ENCODE data around the gene RASAL2. TPM values are rescaled to one million over a fixed set of nuclear protein-coding genes. Genes with fewer than 3 reads are reported as not detected.

The RASAL2 gene
- total and polyA plus RNA-seq, 2 of the 13 experiments (the other 11 are each of a cell fraction or from before 2014, with no cell fraction given), result 5.4 to 5.9 TPM

DNA sequence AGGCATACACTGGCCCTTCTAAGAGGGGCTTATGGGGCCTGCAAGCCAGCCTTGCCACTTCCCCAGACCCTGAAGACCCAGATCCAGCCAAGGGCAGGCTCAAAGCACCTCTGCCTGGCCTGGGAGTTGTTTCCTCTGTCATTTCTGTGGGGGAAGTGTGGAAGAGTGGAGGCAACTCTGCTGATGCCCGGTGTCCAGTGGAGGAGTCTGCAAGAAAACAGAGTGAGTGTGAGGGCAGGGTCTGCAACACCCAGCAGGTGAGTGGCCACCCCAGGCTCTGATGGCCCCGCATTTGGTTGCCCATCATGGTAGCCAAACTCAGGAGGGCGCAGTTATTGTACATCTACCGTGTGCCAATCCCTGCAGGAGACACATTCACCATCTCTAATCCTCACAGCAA is 394.5 kb downstream of the RASAL2 start (continued):
- TF ChIP-seq, protein P1, sequence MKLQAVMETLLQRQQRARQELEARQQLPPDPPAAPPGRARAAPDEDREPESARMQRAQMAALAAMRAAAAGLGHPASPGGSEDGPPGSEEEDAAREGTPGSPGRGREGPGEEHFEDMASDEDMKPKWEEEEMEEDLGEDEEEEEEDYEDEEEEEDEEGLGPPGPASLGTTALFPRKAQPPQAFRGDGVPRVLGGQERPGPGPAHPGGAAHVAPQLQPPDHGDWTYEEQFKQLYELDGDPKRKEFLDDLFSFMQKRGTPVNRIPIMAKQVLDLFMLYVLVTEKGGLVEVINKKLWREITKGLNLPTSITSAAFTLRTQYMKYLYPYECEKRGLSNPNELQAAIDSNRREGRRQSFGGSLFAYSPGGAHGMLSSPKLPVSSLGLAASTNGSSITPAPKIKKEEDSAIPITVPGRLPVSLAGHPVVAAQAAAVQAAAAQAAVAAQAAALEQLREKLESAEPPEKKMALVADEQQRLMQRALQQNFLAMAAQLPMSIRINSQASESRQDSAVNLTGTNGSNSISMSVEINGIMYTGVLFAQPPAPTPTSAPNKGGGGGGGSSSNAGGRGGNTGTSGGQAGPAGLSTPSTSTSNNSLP (IDR thresholded peaks at IDR 0.05; ENCODE audit: low read depth, low read length), result no peak
- TF ChIP-seq NFYB (CRISPR knock-in tag; IDR thresholded peaks at IDR 0.05), result no peak

DNA sequence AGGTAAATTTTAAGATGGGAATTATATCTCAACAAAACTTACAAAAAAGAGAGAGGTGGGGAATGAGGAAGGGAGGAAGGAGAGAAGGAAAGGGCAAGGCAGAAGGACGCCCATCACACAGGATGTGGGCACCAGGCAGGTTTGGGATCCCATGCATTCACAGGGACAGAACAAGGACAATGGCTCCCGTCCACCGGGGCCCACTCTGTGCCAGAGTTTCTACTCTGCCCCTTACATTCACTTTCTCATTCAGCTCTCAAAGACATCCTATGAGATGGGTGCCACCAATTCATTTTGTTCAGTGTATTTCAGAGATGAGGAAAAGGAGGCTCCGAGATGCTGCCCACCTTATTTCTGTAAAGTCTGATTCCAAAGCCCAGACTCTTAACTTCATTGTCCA is 395.5 kb downstream of the RASAL2 start:
- H3K4me1 ChIP-seq (ENCODE audit: insufficient read depth, low read length), result peaks cover 13% of the 10 kb centered on the region

More for the DNA sequence above, 395.5 kb downstream of the RASAL2 start:
- DNase-seq (ENCODE audit: low spot score) (no peak), FAIRE-seq (no peak), ATAC-seq (no peak)
- Histone ChIP-seq H3K27me3 (ENCODE audit: control insufficient read depth in 1 of 2, insufficient read depth in 2 of 2, low read length in 2 of 2) (peaks cover 6 to 29% of the 10 kb centered on the region in 2 experiments; a peak in 4 of 5 replicates), H3K4me3 (replicated peaks in 1 of 3; ENCODE audit: insufficient read depth in 1 of 3, low read depth in 2 of 3, low read length in 3 of 3) (no peak overlapping the region), H4K20me1 (ENCODE audit: insufficient read depth, low read length) (no peaks in the 10 kb centered on the region), H3K9ac (ENCODE audit: insufficient read depth, low read depth, low read length) (no peak overlapping the region), H3K4me2 (ENCODE audit: low read depth, low read length) (no peak overlapping the region), H3K9me3 (ENCODE audit: low read length) (no peaks in the 10 kb centered on the region), H3K79me2 (ENCODE audit: insufficient read depth, low read length) (no peaks in the 10 kb centered on the region), H2AFZ (ENCODE audit: low read length) (no peak overlapping the region), H3K36me3 (replicated peaks in 1 of 2; ENCODE audit: control insufficient read depth in 1 of 2, insufficient read depth in 2 of 2, low read length in 2 of 2) (no peaks in the 10 kb centered on the region), H3K27ac (ENCODE audit: extremely low read length, insufficient read depth, low read length) (no peak overlapping the region)
- no TSS peak for BruUV-seq (replicated peaks)
- intact Hi-C loops (cut with micrococcal nuclease; ENCODE audit: unreplicated experiment) (no loop called here), in situ Hi-C loops (cut with HindIII; ENCODE audit: extremely low pct_ligation_motif_present, low pct_unique_long_range_greater_than_20kb) (no loop called here)
- 35% methylated on average over 4 of the region's 4 CpGs for WGBS (ENCODE audit: low lambda C conversion rate)
- TF ChIP-seq, protein P2, sequence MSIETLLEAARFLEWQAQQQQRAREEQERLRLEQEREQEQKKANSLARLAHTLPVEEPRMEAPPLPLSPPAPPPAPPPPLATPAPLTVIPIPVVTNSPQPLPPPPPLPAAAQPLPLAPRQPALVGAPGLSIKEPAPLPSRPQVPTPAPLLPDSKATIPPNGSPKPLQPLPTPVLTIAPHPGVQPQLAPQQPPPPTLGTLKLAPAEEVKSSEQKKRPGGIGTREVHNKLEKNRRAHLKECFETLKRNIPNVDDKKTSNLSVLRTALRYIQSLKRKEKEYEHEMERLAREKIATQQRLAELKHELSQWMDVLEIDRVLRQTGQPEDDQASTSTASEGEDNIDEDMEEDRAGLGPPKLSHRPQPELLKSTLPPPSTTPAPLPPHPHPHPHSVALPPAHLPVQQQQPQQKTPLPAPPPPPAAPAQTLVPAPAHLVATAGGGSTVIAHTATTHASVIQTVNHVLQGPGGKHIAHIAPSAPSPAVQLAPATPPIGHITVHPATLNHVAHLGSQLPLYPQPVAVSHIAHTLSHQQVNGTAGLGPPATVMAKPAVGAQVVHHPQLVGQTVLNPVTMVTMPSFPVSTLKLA (IDR thresholded peaks at IDR 0.05), result no peak
- TF ChIP-seq, protein P3, sequence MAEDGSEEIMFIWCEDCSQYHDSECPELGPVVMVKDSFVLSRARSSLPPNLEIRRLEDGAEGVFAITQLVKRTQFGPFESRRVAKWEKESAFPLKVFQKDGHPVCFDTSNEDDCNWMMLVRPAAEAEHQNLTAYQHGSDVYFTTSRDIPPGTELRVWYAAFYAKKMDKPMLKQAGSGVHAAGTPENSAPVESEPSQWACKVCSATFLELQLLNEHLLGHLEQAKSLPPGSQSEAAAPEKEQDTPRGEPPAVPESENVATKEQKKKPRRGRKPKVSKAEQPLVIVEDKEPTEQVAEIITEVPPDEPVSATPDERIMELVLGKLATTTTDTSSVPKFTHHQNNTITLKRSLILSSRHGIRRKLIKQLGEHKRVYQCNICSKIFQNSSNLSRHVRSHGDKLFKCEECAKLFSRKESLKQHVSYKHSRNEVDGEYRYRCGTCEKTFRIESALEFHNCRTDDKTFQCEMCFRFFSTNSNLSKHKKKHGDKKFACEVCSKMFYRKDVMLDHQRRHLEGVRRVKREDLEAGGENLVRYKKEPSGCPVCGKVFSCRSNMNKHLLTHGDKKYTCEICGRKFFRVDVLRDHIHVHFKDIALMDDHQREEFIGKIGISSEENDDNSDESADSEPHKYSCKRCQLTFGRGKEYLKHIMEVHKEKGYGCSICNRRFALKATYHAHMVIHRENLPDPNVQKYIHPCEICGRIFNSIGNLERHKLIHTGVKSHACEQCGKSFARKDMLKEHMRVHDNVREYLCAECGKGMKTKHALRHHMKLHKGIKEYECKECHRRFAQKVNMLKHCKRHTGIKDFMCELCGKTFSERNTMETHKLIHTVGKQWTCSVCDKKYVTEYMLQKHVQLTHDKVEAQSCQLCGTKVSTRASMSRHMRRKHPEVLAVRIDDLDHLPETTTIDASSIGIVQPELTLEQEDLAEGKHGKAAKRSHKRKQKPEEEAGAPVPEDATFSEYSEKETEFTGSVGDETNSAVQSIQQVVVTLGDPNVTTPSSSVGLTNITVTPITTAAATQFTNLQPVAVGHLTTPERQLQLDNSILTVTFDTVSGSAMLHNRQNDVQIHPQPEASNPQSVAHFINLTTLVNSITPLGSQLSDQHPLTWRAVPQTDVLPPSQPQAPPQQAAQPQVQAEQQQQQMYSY (CRISPR knock-in tag; IDR thresholded peaks at IDR 0.05), result peak; percentile 54; the same call in 1 of the 2 replicates
- POLR2A ChIA-PET, result no interaction called here
- CTCF ChIA-PET (ENCODE audit: low intra/inter-chr PET ratio, low total read pairs), result no interaction called here

Data from HepG2 (cell line).